Stimulated activated naive B cell treated with anti-CD40 and anti-IgM and Interleukin-4, amounts not matched to agents 10 μg/mL and 1 μg/mL and 100 μg/mL, for 72 hours (primary cell): ENCODE results near the gene FAM43A.
A peak's percentile ranks its signal among the peaks of the same experiment; 100 is the strongest.

Experiments
- ATAC-seq, 2 donors: fragments of 150-1000 bp; cut with Tn5 transposase; replicated peaks; 2 replicates each; pipeline ENCODE4 v1.10.0; 2021; ENCODE audit warnings: moderate library complexity in 1 of 2
- DNase-seq: peaks from one replicate; pipeline ENCODE4 v3.0.0; 2021
- H3K27ac Mint-ChIP-seq: one replicate; pipeline ENCODE4 v1.8.0; 2022; ENCODE audit warnings: mild to moderate bottlenecking, mixed read lengths
- H3K27me3 Mint-ChIP-seq, 2 donors: one replicate each; pipeline ENCODE4 v1.8.0; 2022; ENCODE audit warnings: mixed read lengths in 2 of 2
- H3K36me3 Mint-ChIP-seq, 2 donors: one replicate each; pipeline ENCODE4 v1.8.0; 2022; ENCODE audit warnings: mixed read lengths in 2 of 2, mild to moderate bottlenecking in 1 of 2
- H3K4me1 Mint-ChIP-seq, 2 donors: one replicate each; pipeline ENCODE4 v1.8.0; 2022; ENCODE audit warnings: mixed read lengths in 2 of 2, mild to moderate bottlenecking in 1 of 2
- H3K4me3 Mint-ChIP-seq, 2 donors: one replicate each; pipeline ENCODE4 v1.8.0; 2022; ENCODE audit warnings: mild to moderate bottlenecking in 2 of 2, mixed read lengths in 2 of 2, moderate library complexity in 1 of 2
- H3K9me3 Mint-ChIP-seq, 2 donors: one replicate each; pipeline ENCODE4 v1.8.0; 2022; ENCODE audit warnings: mixed read lengths in 2 of 2, mild to moderate bottlenecking in 1 of 2

Gene FAM43A, protein sequence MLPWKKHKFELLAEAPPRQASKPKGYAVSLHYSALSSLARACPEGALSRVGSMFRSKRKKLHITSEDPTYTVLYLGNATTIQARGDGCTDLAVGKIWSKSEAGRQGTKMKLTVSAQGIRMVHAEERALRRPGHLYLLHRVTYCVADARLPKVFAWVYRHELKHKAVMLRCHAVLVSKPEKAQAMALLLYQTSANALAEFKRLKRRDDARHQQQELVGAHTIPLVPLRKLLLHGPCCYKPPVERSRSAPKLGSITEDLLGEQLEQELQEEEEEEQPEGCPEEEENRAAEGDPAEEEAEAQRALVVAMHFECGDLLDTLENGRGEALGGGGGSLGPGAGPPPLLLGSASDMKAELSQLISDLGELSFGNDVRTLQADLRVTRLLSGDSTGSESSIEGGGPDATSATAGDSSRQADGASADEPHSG

GRCh38 chr3:194685718-194686413 lies at the start of gene FAM43A:
Gene FAM43A (plus strand): TSS chr3:194685883. CDS start chr3:194686827, 944 bp downstream.
- peak; percentile 70 for DNase-seq
- Mint-ChIP-seq H3K27me3 (no peaks in the 10 kb centered on the region), H3K36me3 (peaks cover 0 to 2% of the 10 kb centered on the region in 2 donors), H3K27ac (peak within 1 kb of the TSS; percentile 95), H3K4me1 (peaks cover 45 to 83% of the 10 kb centered on the region in 2 donors), H3K9me3 (no peaks in the 10 kb centered on the region), H3K4me3 (peak within 1 kb of the TSS; percentile 87 to 95)
- ATAC-seq, result peak; percentile 50 to 59

- H3K36me3 Mint-ChIP-seq, result peaks cover 17 to 35% of the 10 kb centered on the region in 2 donors
- ATAC-seq (no peak), DNase-seq (no peak)
- peaks cover 7 to 15% of the 10 kb centered on the region in 2 donors for H3K4me1 Mint-ChIP-seq
- no peak overlapping the region for H3K4me3 Mint-ChIP-seq
- H3K9me3 Mint-ChIP-seq, result no peaks in the 10 kb centered on the region
- H3K27me3 Mint-ChIP-seq, result no peaks in the 10 kb centered on the region
- no peak overlapping the region for H3K27ac Mint-ChIP-seq
Observed at GRCh38 chr3:194637066-194637465, 48.6 kb upstream of the FAM43A start.

DNA sequence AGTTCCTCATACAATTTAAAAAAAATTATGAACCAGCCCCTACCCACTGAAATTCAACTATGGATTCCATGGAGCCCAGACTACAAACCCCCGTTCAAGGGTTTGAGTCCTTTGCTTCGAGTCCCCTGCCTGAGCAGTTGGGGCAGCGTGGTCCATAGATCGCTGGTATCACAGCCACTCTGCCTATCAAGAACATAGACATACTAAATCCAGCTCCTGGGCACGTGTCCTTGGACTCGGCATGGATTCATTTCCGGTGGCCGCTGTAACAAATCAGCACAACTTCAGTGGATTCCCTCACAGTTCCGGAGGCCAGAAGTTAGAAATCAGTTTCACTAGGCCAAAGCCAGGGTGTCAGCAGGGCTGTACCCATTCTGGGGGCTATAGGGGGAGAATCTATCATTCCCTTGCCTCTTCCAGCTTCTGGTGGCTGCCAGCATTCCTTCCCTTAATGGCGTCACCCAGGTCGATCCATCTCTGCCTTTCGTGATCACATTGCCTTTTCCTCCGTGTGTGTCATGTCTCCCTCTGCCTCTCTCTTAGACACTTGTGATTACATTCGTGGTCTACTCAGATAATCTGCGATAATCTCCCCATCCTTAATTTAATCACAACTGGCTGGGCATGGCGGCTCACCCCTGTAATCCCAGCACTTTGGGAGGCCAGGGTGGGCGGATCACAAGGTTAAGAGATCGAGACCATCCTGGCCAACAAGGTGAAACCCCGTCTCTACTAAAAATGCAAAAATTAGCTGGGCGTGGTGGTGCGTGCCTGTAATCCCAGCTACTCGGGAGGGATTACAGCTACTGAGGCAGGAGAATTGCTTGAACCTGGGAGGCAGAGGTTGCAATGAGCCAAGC lies 47.9 kb upstream of the FAM43A start:
- Mint-ChIP-seq H3K4me1 (peaks cover 7 to 14% of the 10 kb centered on the region in 2 donors), H3K4me3 (no peak overlapping the region), H3K27me3 (no peaks in the 10 kb centered on the region), H3K27ac (no peak overlapping the region), H3K9me3 (no peaks in the 10 kb centered on the region), H3K36me3 (peaks cover 21 to 39% of the 10 kb centered on the region in 2 donors)
- DNase-seq (no peak), ATAC-seq (no peak)

GRCh38 chr3:194638991-194639605 lies 46.6 kb upstream of the FAM43A start:
- Mint-ChIP-seq H3K27ac (no peak overlapping the region), H3K4me3 (no peak overlapping the region), H3K9me3 (no peaks in the 10 kb centered on the region), H3K36me3 (peaks cover 25 to 50% of the 10 kb centered on the region in 2 donors), H3K4me1 (peaks cover 3 to 5% of the 10 kb centered on the region in 2 donors), H3K27me3 (no peaks in the 10 kb centered on the region)
- DNase-seq (no peak), ATAC-seq (no peak)

GRCh38 chr3:194640829-194641228 lies 44.9 kb upstream of the FAM43A start:
- Mint-ChIP-seq H3K4me1 (peaks cover 9 to 16% of the 10 kb centered on the region in 2 donors), H3K27ac (no peak overlapping the region), H3K9me3 (no peaks in the 10 kb centered on the region), H3K4me3 (no peak overlapping the region), H3K36me3 (peaks cover 35 to 58% of the 10 kb centered on the region in 2 donors), H3K27me3 (no peaks in the 10 kb centered on the region)
- ATAC-seq (peak; percentile 48 to 49), DNase-seq (no peak)

DNA sequence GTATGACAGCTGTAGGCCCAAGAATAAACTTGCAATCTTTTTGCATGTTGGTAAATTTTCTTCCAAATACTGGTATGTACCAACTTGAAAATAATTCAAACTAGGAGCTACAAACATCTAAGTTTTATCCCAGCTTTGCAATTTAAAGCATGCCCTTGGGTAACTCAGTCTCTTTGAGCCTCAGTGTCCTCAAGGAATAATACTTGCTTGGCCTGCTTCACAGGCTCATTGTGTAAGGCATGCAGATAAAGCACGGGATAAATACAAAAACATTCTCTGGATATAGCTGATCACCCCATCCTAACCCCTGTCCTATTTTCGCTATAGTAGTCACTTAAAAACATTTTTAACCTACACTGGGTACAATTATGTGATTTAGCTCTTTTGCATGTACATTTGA lies 42.9 kb upstream of the FAM43A start:
- no peaks in the 10 kb centered on the region for H3K9me3 Mint-ChIP-seq
- DNase-seq, result no peak
- ATAC-seq, result no peak
- H3K36me3 Mint-ChIP-seq, result peaks cover 37 to 60% of the 10 kb centered on the region in 2 donors
- H3K4me3 Mint-ChIP-seq, result no peak overlapping the region
- H3K27me3 Mint-ChIP-seq, result no peaks in the 10 kb centered on the region
- H3K27ac Mint-ChIP-seq, result no peak overlapping the region
- H3K4me1 Mint-ChIP-seq, result peaks cover 12 to 20% of the 10 kb centered on the region in 2 donors

DNA sequence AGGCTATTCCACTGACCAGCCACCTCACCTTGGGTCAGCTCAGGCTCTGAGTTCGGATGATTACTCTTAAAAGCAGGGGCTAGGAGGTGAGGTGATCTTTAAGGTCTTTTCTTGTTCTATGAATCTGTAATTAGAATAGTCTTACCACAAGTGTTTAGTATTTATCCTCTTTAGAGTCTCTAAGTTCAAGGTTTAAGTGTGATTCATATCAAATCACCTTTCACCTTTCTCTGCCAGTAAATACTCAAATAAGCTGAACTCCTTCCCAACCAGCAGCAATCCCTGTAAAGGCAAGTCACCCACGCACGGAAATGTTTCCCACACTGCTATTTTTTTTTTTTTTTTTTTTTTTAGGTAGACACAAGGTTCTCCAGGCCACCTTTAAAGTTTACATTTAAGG lies 37.9 kb upstream of the FAM43A start:
- H3K27me3 Mint-ChIP-seq, result no peaks in the 10 kb centered on the region
- DNase-seq (no peak), ATAC-seq (no peak)
- H3K27ac Mint-ChIP-seq, result no peak overlapping the region
- H3K4me3 Mint-ChIP-seq, result no peak overlapping the region
- H3K4me1 Mint-ChIP-seq, result peaks cover 9 to 14% of the 10 kb centered on the region in 2 donors
- H3K9me3 Mint-ChIP-seq, result no peaks in the 10 kb centered on the region
- peaks cover 37 to 59% of the 10 kb centered on the region in 2 donors for H3K36me3 Mint-ChIP-seq

DNA sequence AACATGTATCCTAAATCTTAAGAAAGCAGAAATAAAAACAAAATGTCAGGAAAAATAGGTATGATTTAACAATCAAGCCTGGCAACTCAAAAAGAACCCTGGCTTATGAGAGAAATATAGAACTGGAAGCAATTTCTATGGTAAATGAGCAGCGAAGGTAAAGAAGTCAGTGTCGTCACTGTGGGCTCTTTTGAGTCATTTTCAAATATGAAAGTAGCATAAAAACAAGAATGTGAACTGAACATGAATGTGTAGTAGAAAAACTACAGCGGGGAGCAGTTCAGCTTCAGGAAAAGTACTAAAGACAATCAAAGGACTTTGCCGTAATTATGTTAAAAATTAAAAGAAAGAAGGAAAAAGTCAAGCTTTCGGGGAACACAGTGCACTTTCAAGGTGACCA lies 31.2 kb upstream of the FAM43A start:
- ATAC-seq (no peak), DNase-seq (no peak)
- Mint-ChIP-seq H3K4me3 (no peak overlapping the region), H3K9me3 (no peaks in the 10 kb centered on the region), H3K27me3 (no peaks in the 10 kb centered on the region), H3K4me1 (peaks cover 4 to 10% of the 10 kb centered on the region in 2 donors), H3K36me3 (peaks cover 36 to 64% of the 10 kb centered on the region in 2 donors), H3K27ac (no peak overlapping the region)

GRCh38 chr3:194657439-194657838 lies 28.2 kb upstream of the FAM43A start:
- Mint-ChIP-seq H3K27ac (no peak overlapping the region), H3K9me3 (no peaks in the 10 kb centered on the region), H3K36me3 (peaks cover 24 to 49% of the 10 kb centered on the region in 2 donors), H3K4me3 (no peak overlapping the region), H3K27me3 (no peaks in the 10 kb centered on the region), H3K4me1 (peaks cover 6 to 10% of the 10 kb centered on the region in 2 donors)
- DNase-seq (no peak), ATAC-seq (no peak)

- H3K9me3 Mint-ChIP-seq, result no peaks in the 10 kb centered on the region
- no peak for DNase-seq
- H3K36me3 Mint-ChIP-seq, result peaks cover 17 to 44% of the 10 kb centered on the region in 2 donors
- ATAC-seq, result no peak
- H3K27ac Mint-ChIP-seq, result no peak overlapping the region
- no peak overlapping the region for H3K4me3 Mint-ChIP-seq
- no peaks in the 10 kb centered on the region for H3K27me3 Mint-ChIP-seq
- H3K4me1 Mint-ChIP-seq, result peaks cover 6 to 16% of the 10 kb centered on the region in 2 donors
Observed at GRCh38 chr3:194658477-194659242, 27.0 kb upstream of the FAM43A start.

GRCh38 chr3:194659778-194660177 lies 25.9 kb upstream of the FAM43A start:
- Mint-ChIP-seq H3K27ac (no peak overlapping the region), H3K4me1 (peaks cover 5 to 10% of the 10 kb centered on the region in 2 donors), H3K4me3 (no peak overlapping the region), H3K27me3 (no peaks in the 10 kb centered on the region), H3K9me3 (no peaks in the 10 kb centered on the region), H3K36me3 (peaks cover 13 to 43% of the 10 kb centered on the region in 2 donors)
- DNase-seq, result no peak
- ATAC-seq, result no peak

- ATAC-seq (no peak), DNase-seq (no peak)
- no peaks in the 10 kb centered on the region for H3K9me3 Mint-ChIP-seq
- no peak overlapping the region for H3K4me3 Mint-ChIP-seq
- peaks cover 11 to 53% of the 10 kb centered on the region in 2 donors for H3K36me3 Mint-ChIP-seq
- peaks cover 5 to 6% of the 10 kb centered on the region in 2 donors for H3K4me1 Mint-ChIP-seq
- H3K27me3 Mint-ChIP-seq, result no peaks in the 10 kb centered on the region
- peak overlapping the region; percentile 71 for H3K27ac Mint-ChIP-seq
Observed at GRCh38 chr3:194661374-194661773, 24.3 kb upstream of the FAM43A start.

DNA sequence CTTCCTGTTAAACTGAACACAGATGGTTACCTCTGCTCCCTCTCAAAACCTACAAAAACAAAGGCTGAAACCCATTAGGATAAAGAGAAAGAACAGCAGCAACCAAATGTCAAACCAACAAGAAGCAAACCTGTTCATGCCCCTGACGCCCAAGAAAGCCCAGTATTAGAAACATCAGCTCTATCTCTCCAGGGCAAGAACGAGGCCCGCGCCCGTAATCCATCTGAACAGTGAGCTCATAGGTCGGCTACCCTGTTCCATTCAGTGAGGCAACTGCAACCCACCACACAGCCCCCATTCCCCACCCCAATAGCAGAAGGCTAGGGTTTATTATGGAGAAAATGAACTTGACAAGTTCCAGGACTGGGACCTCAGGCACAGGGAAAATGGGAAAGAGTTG lies 23.7 kb upstream of the FAM43A start:
- no peaks in the 10 kb centered on the region for H3K9me3 Mint-ChIP-seq
- H3K27me3 Mint-ChIP-seq, result no peaks in the 10 kb centered on the region
- H3K27ac Mint-ChIP-seq, result peak overlapping the region; percentile 14
- ATAC-seq (no peak), DNase-seq (no peak)
- peaks cover 11 to 56% of the 10 kb centered on the region in 2 donors for H3K36me3 Mint-ChIP-seq
- H3K4me3 Mint-ChIP-seq, result no peak overlapping the region
- peaks cover 5 to 6% of the 10 kb centered on the region in 2 donors for H3K4me1 Mint-ChIP-seq
